Skeletal muscle cell (primary cell): ENCODE measurements around the gene CCNY.

Experiments used
- DNase-seq: peaks from one replicate; pipeline ENCODE4 v3.0.0-alpha.2; 2010; ENCODE audit warnings: low read depth
- H3K4me3 ChIP-seq: 2 replicates; pipeline ENCODE4 v1.5.1; 2011; ENCODE audit warnings: low read depth, mild to moderate bottlenecking, control low read depth, low read length, moderate library complexity

CCNY gene

GRCh38 chr10:35463105-35463867, 127.0 kb downstream of the CCNY start:
- DNase-seq: no peak
- H3K4me3 ChIP-seq: no peak overlapping the region

DNA sequence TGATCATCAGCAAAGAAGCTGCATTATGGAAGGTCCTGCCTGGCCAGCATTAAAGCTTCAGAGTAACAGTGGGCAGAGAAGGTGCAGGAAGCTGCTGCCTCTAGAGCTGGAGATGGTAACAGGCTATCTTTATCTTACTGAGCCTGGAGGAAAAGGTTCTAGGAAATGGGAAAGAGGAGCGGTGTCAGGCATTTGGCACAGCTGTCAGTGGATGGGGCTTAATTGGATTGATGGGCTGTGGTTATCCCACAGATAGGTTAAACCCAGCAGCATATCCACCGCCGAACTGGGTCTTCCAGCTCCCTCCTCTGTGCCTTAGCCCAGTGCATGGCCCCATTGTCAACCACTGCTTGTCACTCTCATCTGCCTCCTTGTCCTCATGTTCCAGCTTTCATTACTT, 127.6 kb downstream of the CCNY start:
- no peak overlapping the region for H3K4me3 ChIP-seq
- no peak for DNase-seq

GRCh38 chr10:35464825-35465456, 128.6 kb downstream of the CCNY start:
- no peak overlapping the region for H3K4me3 ChIP-seq
- no peak for DNase-seq

DNA sequence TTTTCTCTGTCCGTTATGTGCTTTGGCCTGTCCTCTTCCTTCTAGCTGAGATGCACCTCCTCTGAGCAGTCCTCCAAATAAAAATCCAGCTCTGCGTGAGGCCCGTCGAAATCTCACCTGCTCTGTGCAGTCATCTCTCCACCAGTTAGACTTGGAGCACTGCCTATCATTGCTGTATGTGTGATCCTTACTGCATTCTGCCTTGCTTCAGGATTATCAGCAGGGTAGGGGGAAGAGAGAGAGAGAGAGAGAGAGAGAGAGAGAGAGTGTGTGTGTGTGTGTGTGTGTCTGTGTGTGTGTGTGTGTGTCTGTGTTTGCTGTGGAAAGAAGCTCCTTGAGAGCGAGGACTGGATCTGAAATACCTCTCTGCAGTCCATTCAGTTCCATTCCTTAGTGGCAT, 129.4 kb downstream of the CCNY start:
- no peak overlapping the region for H3K4me3 ChIP-seq
- no peak for DNase-seq

DNA sequence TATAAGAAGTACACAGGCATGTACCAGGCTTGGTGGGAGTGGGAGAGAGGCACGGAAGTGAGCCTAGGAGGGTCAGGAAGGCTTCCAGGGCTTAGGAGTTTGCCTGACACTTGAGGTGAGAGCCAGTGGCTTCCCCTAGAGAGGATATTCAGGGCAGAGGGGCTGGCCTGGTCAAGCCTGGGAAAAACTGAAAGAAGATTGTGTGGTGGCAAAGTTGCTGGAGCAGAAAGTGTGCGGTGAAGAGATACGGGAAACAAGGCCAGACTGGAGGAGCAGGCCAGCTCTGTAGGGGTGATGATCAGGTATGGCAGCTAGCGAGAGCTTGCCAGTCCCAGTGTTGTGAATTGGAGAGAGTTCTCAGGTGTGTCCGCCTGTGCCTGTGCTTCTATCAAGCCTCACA, 129.9 kb downstream of the CCNY start:
- no peak overlapping the region for H3K4me3 ChIP-seq
- DNase-seq: no peak

DNA sequence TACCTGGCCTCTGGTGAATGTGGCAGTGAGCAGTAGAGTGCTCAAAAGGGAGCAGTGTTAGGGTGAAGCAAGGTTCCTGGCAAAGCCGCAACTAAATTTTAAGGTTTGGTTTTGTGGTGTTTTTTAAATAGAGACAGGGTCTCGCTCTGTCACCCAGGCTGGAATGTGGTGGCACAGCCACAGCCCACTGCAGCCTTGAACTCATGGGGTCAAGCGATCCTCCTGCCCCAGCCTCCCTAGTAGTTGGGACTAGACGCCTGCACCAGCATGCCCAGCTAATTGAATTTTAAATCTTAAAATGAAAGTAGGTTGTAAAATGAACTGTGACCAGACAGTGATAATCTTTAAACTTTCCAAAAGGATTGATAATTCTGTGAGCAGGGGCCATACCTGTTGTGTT, 130.4 kb downstream of the CCNY start:
- no peak overlapping the region for H3K4me3 ChIP-seq
- DNase-seq: no peak

DNA sequence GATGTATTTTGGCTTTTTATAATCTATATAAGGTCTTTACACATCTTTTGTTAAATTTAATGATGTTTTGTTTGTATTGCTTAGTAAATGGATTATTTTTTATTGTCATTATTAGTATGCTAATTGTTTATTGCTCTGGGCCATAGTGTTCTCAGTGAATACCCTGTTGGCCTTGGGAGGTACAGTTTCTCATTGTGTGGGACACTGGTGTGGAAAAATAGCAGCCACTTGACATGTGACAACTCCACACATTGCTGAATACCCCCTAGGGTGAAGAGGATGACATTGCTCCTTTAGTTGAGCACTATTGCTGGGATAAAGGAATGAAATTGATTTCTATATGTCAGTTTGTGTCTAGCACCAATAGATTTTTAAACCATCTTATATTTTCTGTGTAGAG, 130.9 kb downstream of the CCNY start:
- DNase-seq: no peak
- no peak overlapping the region for H3K4me3 ChIP-seq

DNA sequence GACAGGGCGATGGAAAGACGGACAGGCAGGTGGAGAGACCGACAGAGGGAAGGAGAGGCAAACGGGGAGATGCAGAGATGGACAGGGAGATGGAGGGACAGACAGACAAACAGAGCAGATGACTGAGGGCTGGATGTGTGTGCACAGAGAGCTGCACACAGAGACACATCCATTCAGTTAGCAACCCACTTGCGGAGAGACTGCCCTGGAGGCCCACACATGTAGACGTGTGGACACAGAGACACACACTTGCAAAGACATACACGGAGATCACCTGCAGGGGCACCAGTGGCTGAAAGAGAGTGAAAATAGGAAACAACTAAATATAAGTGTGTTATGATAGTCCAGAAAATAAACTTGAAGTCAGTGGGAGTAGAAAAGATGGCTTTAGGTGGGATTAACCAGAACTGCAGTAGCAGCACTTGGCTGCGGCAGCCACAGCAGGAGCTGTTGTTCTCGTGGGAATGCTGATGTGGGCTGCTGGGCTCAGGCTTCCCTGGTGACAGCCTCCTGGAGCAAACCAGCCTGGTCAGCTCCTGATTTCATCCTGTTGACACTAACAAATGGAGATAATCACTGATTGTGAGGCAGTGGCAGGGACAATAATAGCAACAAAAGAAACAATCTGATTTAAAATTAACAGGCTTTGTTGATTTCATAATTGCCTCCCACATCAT, 134.1 kb downstream of the CCNY start:
- DNase-seq: no peak
- no peak overlapping the region for H3K4me3 ChIP-seq

- no peak overlapping the region for H3K4me3 ChIP-seq
Measured at GRCh38 chr10:35470925-35471315, 134.6 kb downstream of the CCNY start.

DNA sequence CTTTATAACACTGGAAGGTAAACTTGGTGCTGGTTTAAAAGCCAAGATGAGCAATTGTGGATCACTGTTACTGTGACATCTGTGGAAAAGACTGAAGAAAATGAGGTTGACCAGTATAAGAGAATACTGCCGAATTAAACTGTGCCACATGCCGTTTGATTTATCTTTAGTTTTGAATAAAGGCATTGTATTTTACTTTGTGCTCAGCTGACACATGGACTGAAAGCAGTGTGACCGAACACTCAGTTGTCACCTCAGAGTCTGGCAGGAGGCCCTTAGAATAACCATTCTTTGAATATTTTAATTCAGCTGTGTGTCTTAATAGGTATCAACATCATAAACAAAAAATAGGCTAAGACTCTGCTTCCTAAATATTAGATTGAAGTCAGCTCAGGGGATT, 135.1 kb downstream of the CCNY start:
- no peak for DNase-seq
- H3K4me3 ChIP-seq: no peak overlapping the region

More at GRCh38 chr10:35470925-35471315, 134.6 kb downstream of the CCNY start:
- DNase-seq: no peak

DNA sequence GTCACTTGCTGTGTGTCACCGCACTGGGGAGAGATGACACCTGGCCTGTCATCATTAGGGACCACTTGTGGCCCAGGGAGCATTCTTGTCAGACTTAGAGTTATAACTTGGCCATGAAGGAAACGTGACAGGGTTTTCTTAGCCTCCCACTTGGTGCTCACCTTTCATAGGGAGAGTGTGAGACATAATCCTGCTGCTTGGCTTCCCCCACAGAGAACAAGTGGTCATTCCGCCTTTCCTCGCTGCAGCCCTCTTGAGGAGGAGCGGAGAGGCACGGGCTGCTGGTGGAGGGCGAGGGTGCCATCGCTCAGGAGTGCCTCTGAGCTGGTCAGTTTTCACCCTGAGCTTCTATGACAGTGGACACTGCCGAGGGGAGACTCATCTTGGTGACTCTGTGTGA, 143.8 kb downstream of the CCNY start:
- DNase-seq: no peak
- no peak overlapping the region for H3K4me3 ChIP-seq

DNA sequence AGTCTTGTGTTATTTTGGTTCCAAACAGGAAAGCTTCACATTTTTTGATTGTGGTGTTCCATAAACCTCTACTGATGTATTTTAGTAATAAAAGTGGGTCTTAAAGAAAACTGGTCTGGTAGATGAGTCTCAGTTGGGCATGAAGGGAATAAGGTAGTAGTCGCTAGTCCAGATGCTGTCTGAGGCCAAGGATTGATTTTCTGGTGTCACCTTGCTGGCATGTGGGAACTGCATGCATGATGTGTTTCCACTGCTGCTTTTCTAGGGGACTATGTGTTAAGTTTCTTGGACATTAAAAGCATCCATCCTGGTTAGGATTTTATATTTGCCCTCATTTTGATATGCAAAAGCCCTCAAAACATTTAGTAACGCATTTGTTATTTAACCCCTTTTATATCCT, 145.1 kb downstream of the CCNY start:
- no peak overlapping the region for H3K4me3 ChIP-seq
- DNase-seq: no peak

DNA sequence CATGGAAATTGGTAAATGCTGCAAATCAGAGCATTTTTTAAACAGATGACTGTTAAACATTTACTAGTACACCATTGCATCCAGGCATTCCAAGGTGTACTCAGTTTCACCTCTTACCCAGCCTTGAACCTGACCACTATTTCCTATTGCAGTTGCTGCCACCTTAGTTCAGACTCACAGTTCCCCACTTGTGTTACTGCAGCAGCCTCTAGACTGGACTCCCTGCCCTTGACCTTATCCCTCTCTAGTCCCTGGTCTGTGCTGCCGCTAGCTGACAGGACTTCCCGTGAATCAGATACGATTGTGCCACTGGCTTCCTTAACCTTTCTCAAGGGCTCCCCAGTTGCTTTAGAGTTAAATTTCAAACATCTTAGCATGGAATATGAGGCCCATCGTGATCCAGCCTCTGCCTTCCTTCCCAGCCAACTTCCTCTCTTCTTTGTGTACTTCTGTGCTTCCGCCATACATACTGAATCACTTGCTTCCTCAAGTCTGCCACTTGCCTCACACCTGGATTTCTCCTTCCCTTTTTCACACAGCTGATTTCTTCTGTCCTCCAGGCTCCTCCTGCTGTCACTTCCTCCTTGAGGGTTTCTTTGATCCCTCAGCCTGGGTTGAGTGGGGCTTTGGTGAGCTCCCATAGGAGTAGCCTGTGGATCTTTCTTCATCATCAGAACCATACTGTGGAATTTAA, 150.1 kb downstream of the CCNY start:
- H3K4me3 ChIP-seq: no peak overlapping the region
- no peak for DNase-seq

- H3K4me3 ChIP-seq: no peak overlapping the region
- peak; percentile 36 for DNase-seq
Measured at GRCh38 chr10:35487336-35488034, 151.2 kb downstream of the CCNY start.

DNA sequence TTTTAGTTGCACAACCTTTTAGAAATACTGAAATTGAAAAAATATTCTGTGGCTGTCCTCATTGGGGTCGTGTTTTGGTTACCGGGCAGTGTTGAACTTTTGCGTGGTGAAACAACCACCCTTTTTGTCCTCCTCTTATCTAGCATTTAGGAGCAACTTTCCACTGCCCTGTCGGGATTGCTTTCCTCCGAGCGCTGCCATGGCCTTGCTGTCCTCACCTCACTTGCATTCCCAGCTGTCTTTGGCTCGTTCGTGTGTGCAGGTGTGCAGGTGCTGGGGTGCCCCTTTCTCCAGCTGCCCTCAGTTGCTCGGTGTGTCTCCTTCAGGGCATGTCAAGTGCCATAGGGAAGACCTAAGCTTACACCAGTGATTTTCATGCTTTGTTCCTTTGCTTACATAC, 151.9 kb downstream of the CCNY start:
- H3K4me3 ChIP-seq: no peak overlapping the region
- no peak for DNase-seq

DNA sequence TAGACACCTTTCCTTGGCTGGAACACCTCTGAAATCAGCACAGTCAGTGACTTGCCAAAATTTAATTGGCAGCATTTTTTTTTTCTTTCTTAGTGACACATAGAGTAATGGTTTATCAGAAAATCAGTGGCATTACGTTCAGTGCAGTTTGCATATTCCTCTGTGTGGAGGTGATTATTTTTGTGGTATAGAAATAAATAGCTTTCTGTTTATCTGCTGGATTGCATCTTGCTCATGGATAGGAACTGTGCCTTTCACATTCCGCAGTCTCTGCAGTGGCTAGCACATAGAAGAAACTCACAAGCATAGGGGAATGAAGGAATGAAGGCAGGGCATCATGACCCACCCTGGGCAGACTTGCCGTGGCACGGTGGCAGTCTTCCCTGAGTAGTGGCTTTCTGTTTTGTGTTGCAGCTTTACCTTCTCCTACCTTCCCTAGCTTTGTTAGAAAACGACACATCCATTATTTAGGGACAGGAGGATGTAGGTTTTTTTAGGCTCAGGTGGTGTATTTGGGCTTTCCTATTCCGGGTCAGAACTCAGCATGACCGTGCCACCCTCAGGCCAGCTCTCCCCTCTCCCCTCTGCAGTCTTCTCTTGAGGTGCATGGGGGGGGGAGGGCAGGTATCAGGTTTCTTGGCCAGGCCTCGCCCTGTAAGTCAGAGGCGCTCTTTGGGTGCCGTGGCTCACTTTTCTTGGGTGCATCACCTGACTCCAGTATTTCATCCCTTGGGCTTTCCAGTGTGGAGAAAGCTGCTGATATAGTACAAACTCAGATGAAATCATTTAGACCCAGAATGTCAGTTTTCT, 156.3 kb downstream of the CCNY start:
- H3K4me3 ChIP-seq: no peak overlapping the region
- no peak for DNase-seq

DNA sequence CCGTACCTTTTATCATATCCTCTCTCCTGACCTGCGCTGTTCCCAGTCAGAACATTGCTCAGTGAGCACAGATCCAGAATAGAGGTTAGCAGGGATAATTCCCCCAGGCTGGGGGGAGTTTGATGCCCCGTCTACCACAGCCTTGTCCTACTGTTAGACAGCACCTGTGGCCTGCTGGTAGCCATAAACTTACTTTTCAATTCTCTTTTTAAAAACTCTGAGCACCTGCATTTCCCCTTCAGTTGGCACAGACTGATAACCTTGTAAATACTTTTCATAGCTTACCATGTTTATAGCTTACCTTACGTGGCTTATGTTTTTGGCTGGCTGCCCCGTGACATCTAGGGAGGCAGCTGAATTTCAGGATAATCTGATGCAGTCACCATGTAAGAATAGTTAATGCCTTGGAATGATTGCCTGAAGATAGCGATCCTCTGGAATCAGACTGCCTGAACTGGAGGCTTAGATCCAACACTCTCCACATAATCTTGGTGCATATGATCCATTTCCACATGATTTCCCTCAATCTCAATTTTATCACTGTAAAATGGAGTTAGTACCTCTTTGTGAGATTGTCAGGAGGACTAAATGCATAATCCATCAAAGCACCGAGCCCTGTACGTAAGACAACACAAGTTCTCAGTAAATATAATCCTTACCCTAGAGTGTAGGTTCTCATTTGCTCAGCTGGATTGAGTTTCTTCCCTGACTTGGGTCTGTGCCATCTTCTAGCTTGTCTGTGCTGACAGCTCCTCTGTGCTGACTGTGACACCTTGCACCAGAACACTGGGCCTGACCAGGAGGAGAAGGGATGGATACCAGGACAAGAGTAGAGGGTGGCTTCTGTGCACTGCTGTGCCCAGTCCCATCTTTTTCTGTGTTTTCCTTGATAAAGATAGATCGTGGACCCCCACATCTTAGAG, 157.1 kb downstream of the CCNY start:
- H3K4me3 ChIP-seq: no peak overlapping the region
- DNase-seq: no peak
